Measurements from ENCODE around the gene SPRYD4.

The SPRYD4 gene

DNA sequence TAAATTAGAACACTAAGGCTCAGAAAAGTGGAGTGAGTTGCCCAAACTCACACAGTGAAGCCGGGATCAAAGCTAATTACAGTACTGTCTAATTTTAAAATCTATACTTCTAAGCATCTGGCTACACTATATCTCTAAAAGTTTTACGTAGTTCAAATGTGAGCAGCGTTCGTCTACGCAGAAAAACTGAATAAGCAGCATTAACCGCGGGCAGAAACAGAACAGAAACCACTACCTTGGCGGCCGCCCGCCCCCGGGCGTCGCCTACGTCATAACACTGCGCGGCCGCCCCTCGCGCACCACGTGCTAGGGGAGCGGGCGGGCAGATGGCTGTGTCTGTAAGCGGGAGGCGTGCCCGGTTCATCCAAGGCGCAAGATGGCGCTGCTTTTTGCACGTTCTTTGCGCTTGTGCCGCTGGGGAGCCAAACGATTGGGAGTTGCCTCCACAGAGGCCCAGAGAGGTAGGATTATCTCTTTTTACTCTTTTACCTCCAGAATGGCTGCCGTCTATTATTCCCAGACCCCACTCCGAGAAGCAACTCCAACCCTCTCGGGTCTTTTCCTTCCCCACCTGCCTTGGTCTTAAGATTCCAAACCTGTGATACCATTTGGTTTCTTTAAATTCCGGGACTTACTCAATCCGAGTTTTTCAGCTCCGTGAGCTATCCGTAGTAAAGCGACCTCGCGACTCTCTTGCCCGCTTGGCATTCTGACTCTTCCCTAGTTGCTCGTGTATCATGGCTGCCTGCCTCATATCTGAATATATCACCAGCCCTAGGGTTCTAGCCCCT is at the start of gene SPRYD4:
Gene SPRYD4 (plus strand): TSS at position 363 of the 791 bp plus-strand sequence. CDS start 14 bp downstream, at position 377.
- TF ChIP-seq GATA2 (IDR thresholded peaks at IDR 0.05; ENCODE audit: low read depth, low read length), result no peak
- no peak for TF ChIP-seq GATA3 (IDR thresholded peaks at IDR 0.05; ENCODE audit: low read depth, low read length)

DNA sequence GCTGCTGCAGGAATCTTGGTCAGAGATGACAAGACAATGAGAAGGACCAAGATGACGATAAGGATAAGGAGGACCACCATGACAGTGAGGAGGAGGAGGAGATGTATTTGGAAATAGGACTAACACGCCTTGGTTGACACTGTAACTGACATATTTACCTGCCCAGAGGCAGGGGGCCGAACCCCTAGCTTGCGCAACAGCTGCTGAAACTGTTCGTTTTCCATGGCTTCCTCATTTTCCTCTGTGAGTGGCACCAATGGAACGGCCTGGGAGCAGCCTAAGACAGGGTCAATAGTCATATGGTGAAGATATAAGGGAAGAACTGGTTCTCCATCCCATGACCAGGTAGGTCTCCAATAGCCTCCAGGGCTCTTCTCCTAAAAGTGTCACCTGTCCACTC is 48.0 kb upstream of the SPRYD4 start:
- no peak for TF ChIP-seq GATA3 (IDR thresholded peaks at IDR 0.05; ENCODE audit: low read depth, low read length)
- TF ChIP-seq GATA2 (IDR thresholded peaks at IDR 0.05; ENCODE audit: low read depth, low read length), result no peak

DNA sequence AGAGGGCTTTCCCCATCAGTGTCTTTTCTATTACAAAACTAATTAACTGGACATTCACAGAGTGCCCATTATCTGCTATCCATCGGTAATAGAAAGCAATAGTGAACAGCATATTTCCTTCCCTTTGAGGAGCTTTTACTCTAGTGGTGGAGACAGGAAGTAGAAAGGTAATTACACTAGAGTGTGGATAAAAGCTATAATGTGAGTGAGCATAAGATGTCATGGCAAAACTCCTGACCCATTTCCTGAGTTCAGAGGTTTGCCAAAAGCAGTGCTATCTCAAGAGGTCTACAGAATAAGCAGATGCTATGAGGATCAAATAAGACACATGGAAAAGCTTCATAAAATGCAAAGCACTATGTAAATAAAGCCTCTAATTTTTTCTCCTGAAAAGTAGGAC is 43.2 kb upstream of the SPRYD4 start:
- TF ChIP-seq GATA2 (IDR thresholded peaks at IDR 0.05; ENCODE audit: low read depth, low read length) (no peak), GATA3 (IDR thresholded peaks at IDR 0.05; ENCODE audit: low read depth, low read length) (no peak)

DNA sequence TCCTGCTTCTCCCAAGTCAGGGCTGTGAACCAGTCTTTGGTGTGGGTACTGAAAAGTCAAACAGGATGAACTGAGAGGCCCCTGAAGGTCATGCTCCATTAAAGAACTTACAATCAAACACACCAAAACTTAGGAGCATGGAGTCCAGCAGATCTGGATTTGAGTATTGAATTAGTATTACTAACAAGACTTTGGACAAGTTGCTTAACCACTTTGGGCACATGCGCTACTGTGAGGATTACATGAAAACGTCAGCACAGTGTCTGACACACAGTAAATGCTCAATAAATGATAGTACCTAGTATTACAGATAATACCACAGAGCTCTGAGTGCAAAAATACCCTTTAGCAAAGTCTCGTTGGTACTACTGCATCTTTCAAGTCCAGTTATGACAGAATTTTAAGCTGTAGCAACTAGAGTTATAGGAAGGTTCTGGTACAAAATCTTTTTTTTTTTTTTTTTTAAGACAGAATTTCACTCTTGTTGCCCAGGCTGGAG is 42.4 kb upstream of the SPRYD4 start:
- TF ChIP-seq GATA2 (IDR thresholded peaks at IDR 0.05; ENCODE audit: low read depth, low read length) (no peak), GATA3 (IDR thresholded peaks at IDR 0.05; ENCODE audit: low read depth, low read length) (no peak)

DNA sequence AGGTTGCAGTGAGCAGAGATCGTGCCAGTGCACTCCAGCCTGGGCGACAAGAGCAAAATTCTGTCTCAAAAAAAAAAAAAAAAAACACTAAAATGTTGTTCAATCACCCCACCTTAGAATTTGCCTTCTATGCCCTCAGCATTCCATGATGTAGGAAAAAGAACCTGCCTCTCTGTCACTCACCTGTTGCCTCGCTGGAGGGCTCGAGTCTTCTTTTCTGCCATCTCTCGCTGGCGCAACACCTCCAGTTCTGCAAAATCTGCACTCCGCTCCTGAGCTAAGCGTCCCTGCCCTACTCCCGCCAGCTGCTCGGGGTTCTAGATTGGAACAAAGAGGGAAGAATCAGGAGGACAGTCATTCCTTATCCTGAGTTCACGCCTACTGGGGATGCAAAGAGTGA is 37.1 kb upstream of the SPRYD4 start:
- TF ChIP-seq GATA2 (IDR thresholded peaks at IDR 0.05; ENCODE audit: low read depth, low read length) (no peak), GATA3 (IDR thresholded peaks at IDR 0.05; ENCODE audit: low read depth, low read length) (no peak)

DNA sequence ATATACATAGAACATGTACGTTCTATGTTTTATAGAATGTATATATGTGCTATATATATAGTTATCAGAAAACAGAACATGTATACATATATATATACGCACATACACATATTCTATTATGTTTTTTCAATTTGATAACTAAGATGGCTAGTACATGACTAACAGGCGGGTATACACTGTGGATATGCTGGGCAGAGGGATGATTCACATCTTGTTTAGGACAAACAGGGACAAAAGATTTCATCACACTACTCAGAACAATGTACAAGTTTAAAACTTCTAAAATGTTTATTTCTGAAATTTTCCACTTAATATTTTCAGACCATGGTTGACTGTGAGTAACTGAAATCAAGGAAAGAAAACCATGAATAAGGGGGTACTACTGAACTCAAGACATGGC is 36.5 kb upstream of the SPRYD4 start:
- no peak for TF ChIP-seq GATA3 (IDR thresholded peaks at IDR 0.05; ENCODE audit: low read depth, low read length)
- no peak for TF ChIP-seq GATA2 (IDR thresholded peaks at IDR 0.05; ENCODE audit: low read depth, low read length)

DNA sequence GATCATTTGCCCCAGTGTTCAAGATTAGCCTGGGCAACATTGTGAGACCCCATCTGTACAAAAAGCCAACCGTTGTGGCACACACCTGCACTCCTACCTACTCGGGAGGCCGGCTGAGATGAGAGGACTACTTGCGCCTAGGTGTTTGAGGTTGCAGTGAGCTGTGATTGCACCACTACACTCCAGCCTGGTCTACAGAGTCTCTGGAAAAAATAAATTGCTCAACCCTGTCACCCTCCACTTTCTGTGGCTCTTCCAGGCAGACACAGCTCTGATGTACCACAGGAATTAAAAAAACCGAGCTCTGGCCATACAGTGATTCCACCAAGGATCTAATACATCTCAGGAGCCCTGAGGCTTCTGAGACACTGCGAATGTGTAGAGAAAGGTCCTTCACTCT is 33.5 kb upstream of the SPRYD4 start:
- no peak for TF ChIP-seq GATA3 (IDR thresholded peaks at IDR 0.05; ENCODE audit: low read depth, low read length)
- TF ChIP-seq GATA2 (IDR thresholded peaks at IDR 0.05; ENCODE audit: low read depth, low read length), result no peak

DNA sequence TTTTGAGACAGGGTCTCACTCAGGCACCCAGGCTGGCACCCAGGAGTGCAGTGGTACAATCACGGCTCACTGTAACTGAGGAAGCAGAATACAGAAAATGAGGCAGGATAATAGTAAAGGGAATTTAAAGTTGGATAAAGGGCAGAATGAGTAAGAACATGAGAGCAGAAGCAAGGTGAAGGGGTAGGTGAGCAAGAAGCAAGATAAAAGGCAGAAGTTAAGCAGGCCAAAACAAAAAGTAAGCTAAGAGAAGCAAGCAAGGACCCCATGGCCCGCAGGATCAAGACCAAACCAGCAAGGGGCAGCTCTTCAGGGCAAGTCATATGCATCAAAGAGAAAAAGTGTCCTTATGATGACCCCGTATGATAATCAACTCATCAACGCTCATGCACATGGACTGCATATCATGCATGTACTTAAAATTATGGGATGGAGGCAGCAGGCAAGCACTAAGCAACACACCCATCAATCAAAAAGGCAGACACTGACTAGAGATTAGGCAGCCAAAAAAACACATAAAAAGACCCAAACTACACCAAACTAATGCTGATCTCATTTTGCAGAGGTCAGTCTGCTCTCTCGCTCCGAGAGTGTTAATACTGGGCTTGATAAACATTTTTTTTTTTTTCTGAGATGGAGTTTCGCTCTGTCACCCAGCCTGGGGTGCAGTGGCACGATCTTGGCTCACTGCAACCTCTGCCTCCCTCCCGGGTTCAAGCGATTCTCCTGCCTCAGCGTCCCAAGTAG is 30.8 kb upstream of the SPRYD4 start:
- no peak for TF ChIP-seq GATA2 (IDR thresholded peaks at IDR 0.05; ENCODE audit: low read depth, low read length)
- no peak for TF ChIP-seq GATA3 (IDR thresholded peaks at IDR 0.05; ENCODE audit: low read depth, low read length)

DNA sequence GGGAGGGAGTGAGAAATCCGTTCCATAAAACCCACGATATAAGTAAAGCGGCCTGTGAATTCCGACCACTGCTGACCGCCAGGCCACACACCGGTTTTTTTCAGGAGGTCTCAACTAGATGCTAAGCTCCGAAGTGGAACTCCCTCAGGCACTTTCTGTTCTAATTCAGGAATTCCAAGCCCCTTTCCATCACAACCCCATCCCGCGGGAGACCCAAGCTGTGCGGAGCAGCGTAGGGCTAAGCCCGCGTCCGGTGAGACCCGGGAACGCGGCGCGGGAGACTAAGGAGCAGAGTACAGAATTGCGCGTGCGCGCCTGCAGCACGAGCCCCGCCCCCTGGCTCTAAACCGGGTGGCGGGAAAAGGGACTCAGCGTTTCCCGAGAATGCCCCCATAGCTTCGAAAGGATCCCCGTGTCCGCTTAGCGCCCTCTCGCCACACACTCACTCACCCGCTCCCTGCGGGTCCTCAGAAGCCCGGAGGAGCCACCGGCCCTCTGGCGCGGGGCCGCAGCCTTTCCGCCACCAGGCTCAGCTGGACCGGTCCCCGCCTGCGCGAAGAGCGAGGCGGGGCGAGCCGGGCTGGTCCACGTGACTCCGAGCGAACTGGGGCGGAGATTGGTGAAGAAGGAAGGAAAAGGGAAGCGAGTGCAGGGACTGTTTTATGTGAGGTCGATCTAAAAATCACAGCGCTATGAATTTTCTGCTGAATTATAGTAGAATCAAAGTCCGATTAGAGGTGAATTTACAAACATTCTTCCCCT is 19.3 kb upstream of the SPRYD4 start, which contains the start of gene TIMELESS:
Gene TIMELESS (minus strand): TSS at position 567 of the 762 bp plus-strand sequence. CDS start 15,256 bp downstream, outside the sequence.
- no peak; the same call in 1 of the 2 replicates for TF ChIP-seq GATA2 (IDR thresholded peaks at IDR 0.05; ENCODE audit: low read depth, low read length)
- TF ChIP-seq GATA3 (IDR thresholded peaks at IDR 0.05; ENCODE audit: low read depth, low read length), result no peak

DNA sequence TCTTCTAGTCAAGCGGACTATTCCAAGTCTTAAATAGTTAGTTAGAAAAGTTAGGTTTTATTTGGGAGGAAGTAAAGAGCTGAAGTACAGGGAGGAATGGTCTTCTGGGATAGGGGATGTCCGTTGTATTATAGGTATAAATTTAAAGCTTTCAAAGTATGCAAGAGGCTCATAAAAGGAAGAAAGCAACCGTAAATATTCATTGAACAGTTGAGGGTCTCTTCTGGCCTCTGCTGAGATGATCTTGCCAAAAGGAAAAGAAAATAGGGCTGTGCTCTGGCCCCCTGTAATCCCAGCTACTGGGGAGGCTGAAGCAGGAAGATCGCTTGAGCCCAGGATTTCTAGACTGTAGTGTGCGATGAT is 18.8 kb upstream of the SPRYD4 start:
- TF ChIP-seq GATA2 (IDR thresholded peaks at IDR 0.05; ENCODE audit: low read depth, low read length), result no peak
- TF ChIP-seq GATA3 (IDR thresholded peaks at IDR 0.05; ENCODE audit: low read depth, low read length), result no peak

DNA sequence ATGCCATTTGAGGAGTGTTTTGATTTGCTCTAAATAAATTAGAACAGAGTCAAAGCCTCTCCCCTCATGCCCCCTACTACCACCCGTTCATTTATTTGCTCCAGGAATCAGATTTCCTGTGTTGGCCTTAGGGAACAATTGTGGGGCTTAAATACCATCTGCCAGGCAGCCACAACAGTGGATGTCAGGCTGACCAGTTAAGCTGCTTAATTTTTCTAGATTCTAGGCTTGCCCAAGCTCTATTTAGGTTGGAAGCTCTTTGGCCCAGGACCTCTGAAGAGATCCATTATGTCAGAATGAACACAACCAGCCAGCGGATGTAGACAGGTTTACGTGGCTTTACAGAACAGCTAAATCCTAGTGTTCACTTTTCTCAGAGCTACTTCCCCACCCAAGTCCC is 18.1 kb upstream of the SPRYD4 start:
- TF ChIP-seq GATA2 (IDR thresholded peaks at IDR 0.05; ENCODE audit: low read depth, low read length) (no peak), GATA3 (IDR thresholded peaks at IDR 0.05; ENCODE audit: low read depth, low read length) (no peak)

DNA sequence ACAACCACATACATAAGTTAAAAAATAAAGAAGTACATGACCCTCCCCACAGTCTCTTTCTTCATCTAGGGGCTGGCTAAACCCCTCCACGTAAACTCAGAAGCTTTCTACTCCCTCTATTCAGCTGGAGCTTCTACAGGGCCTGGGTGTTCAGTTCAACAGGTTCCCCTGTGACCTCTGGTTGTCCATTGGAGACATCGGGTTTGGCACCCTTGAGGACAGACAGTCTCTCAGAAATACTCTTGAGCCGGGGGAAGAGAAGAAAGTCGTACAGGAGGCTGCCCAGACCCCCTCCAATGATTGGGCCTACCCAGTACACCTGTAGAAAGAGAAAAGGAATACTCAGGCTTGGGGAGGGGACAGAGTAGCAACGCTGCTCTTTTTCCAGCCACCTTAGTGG is 17.2 kb upstream of the SPRYD4 start:
- TF ChIP-seq GATA2 (IDR thresholded peaks at IDR 0.05; ENCODE audit: low read depth, low read length) (no peak), GATA3 (IDR thresholded peaks at IDR 0.05; ENCODE audit: low read depth, low read length) (no peak)

DNA sequence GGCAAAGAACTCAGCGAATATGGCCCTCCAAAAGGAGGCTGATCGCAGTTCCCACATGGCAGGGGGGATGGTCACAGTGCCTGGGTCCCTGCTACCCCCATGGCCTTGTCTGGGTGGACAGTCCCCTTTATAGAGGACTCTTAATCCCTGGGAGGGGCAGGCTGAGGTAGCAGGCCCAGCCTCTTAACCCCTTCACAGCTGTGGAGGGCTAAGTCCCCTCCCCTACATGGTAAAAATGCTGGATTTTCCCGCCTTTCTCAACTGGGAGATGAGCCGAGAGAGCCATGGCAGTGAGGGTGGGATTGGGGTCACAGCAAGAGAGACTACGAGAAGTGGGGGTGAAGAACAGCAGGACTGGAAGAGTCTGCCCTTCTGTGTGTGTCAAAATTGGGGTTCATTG is 13.8 kb upstream of the SPRYD4 start, which contains the start of gene MIP:
Gene MIP (minus strand): TSS at position 101 of the 400 bp plus-strand sequence. CDS start 44 bp downstream, at position 57.
- TF ChIP-seq GATA3 (IDR thresholded peaks at IDR 0.05; ENCODE audit: low read depth, low read length) (no peak), GATA2 (IDR thresholded peaks at IDR 0.05; ENCODE audit: low read depth, low read length) (no peak)

DNA sequence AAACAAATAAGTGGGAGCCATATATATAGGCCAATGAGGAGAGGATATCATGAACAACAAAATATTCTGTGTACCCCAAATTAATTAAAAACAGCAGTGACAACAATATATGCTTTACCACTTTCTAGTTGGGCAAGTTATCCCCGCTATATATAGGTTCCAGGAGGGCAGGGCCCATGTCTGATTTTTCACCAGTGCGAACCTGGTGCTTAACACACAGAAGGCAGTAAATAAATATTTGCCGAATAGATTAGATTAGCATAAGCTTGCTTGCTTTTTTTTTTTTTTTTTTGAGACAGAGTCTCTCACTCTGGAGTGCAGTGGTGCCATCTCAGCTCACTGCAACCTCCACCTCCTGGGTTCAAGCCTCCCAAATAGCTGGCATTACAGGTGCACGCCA is 10.6 kb upstream of the SPRYD4 start:
- no peak for TF ChIP-seq GATA3 (IDR thresholded peaks at IDR 0.05; ENCODE audit: low read depth, low read length)
